GM23248 (cell line): Measurements from ENCODE around the gene KCNMA1.

ENCODE experiments used
- EZH2 ChIP-seq: fragments of 200-600 bp; sonication (generic); IDR thresholded peaks from 2 replicates; pipeline ENCODE4 v1.6.1; 2018; ENCODE audit warnings: antibody characterized with exemption, mild to moderate bottlenecking; ENCODE audit not compliant: insufficient read depth, poor library complexity, severe bottlenecking
- EZH2phosphoT487 ChIP-seq: fragments of 200-600 bp; sonication (generic); IDR thresholded peaks from 2 replicates; pipeline ENCODE4 v1.6.1; 2018; ENCODE audit warnings: antibody characterized with exemption, moderate library complexity, mild to moderate bottlenecking, low read depth; ENCODE audit not compliant: insufficient read depth

DNA sequence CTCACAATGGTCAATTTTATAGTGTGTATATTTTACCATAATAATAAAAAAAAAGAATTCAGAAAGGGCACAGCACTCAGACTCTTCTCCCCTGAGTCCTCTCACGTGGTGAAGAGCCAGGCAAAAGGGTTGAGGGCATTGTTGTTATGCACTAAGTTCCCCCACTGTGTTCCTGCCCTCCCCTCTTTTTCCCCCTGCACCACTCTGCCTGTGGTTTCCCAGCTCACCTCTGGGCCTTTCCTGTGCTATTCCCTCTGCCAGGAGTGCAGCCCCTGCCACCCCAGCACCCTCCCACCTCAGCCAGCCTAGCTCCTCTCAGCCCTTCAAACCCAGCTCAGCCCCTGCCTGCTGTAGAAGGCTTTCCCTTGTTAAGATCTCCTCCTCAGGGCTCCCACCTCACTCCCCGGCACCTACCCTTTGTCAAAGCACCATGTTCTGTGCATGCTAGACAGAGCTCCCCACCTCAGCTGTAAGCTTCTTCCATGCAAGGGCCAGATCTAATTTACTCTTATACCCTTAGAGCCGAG lies 108.5 kb downstream of the KCNMA1 start:
- TF ChIP-seq EZH2phosphoT487 (no peak), EZH2 (no peak)
